ENCODE measurements around the gene POLR2A.

Gene POLR2A

DNA sequence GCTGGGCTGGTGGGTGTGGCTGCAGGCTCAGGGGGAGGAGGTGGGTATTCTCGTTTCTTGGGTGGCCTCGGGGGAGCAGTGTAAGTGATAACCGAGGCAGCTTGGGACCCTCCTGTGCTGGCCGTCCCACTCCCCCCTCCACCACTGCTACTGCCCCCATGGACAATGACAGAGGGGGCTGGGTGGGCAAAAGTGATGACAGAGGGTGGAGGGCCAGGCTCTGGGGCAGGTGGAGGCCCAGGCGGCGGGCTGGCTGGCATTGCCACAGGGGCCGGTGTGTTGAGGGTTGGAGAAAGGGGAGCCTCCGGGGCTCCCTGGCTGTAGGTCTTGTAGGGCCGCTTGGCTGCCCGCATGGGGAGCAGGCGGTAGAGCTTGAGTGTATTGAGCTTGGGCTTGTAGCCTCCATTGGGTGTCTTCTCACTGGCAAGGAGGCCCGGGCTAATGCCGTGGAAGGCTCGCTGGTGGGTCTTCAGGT lies 20.8 kb upstream of the POLR2A start:
- H3K27ac ChIP-seq: no peak overlapping the region
- TF ChIP-seq, protein P1, sequence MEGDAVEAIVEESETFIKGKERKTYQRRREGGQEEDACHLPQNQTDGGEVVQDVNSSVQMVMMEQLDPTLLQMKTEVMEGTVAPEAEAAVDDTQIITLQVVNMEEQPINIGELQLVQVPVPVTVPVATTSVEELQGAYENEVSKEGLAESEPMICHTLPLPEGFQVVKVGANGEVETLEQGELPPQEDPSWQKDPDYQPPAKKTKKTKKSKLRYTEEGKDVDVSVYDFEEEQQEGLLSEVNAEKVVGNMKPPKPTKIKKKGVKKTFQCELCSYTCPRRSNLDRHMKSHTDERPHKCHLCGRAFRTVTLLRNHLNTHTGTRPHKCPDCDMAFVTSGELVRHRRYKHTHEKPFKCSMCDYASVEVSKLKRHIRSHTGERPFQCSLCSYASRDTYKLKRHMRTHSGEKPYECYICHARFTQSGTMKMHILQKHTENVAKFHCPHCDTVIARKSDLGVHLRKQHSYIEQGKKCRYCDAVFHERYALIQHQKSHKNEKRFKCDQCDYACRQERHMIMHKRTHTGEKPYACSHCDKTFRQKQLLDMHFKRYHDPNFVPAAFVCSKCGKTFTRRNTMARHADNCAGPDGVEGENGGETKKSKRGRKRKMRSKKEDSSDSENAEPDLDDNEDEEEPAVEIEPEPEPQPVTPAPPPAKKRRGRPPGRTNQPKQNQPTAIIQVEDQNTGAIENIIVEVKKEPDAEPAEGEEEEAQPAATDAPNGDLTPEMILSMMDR (conservative IDR thresholded peaks at IDR 0.05): no peak

DNA sequence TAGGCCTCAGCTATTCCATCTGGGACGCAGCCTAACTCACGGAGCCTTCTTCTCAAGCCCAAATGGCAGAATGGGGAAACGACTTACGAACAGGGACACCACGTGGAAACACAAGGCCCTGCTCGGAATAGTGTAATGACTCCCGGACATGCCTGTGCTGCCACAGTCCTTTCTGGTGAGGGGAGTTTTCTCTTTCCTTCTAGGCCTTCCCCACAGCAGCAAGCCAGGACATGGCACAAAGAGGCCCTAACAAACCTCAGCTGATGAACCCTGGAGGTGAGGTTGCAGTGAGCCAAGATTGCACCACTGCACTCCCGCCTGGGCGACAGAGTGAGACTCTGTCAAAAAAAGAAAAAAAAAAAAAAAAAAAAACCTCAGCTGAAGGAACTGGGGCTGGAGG lies 20.1 kb upstream of the POLR2A start:
- H3K27ac ChIP-seq: no peak overlapping the region
- TF ChIP-seq, protein P1 (conservative IDR thresholded peaks at IDR 0.05): no peak

DNA sequence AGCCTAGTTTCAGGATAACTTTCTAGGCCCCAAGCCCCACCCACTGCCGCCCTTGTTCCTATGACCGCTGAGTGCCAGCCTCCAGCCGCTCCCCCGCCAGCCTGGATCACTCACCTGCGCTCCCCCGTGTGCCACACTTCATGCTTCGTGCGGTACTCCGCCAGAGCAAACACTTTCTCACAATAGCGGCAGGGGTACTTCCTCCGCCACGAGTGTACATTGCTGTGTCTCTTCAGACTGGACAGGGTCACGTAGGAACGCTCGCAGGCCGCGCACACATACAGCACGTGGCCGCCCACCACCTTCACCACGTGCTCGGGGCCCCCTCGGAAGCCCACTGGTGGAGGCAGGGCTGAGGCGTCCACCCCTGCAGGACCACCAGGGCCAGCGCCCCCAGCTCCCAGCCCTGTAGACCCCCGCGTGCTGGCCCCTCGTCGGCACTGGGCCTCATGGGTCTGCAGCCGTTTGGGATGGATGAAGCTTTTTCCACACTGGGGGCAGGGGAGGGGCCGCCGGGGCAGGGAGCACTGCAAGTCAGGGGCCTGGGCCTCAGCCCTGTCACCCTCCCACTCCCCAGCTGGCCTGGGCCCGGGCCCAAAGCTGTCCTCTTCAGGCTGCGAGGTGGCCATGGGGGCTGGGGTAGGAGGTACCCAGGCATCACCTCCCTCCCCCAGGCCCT lies 18.4 kb upstream of the POLR2A start:
- H3K27ac ChIP-seq: no peak overlapping the region
- TF ChIP-seq, protein P1 (conservative IDR thresholded peaks at IDR 0.05): no peak

DNA sequence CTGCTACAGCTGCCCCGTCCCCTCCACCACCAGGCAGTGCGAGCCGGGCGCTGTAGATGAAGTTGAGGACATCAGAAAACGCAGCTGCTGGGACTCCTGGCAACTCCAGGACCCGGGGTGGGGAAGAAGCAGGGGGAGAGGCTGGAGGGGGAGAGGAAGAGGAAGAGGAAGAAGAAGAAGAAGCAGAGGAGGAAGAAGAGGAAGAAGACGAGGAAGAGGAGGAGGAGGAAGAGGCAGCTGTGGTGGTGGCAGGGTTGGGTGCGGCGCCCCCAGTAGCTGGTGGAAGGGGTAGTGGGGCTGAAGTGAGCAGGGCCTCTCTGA lies 17.9 kb upstream of the POLR2A start:
- TF ChIP-seq, protein P1 (conservative IDR thresholded peaks at IDR 0.05): no peak
- no peak overlapping the region for H3K27ac ChIP-seq

DNA sequence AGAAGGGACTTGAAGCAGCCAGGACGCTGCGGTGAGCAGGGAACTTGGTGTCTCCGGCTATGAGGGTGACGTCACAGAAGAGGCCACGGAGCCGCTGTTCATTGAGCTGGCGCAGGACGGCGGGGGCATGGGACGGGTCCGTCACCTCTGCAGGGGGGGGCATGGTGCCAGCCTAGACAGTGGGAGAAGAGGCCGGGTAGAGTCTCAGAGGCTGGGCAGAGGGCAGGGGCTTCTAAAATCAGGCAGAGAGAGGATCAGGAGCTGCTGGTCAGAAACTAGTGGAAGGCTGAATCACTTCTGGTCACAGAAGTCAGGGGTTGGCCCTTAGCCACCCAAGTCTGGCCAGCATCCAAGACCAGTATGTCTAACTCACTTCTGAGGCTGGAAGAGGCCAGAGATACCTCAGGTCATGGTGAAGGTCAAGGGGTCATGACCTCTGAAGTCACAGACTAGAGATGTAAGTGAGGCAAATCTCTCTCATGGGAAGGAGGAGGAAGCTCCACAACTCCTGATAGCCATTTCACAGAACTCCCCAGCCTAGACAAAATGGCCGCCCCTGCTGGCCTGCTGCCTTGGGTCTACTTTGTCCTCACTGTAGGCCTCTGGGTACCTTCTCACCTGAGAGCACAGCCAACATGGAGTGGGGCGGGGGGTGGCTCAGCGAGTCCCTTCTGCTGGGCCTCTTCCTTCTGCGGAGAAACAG lies 17.4 kb upstream of the POLR2A start:
- H3K27ac ChIP-seq: no peak overlapping the region
- TF ChIP-seq, protein P1 (conservative IDR thresholded peaks at IDR 0.05): no peak

DNA sequence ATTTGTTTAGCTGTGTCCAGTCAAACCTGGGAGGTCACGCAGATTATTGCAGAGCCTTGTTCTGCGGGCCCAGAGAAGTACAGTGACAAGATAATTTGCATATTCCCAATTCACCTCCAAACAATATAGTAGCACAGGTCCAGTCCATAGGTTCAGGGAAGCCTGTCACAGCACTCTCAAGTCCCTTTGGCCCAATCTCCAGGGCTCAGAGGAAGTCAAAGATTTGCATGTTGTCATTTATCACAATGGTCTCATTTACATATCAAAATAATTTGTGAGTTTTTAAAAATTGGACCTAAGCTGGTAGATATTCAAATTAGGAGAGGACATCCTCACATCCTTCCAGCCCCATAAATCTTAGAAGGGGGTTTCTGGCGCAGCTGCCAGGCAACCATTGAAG lies 16.7 kb upstream of the POLR2A start:
- TF ChIP-seq, protein P1 (conservative IDR thresholded peaks at IDR 0.05): no peak
- H3K27ac ChIP-seq: no peak overlapping the region

DNA sequence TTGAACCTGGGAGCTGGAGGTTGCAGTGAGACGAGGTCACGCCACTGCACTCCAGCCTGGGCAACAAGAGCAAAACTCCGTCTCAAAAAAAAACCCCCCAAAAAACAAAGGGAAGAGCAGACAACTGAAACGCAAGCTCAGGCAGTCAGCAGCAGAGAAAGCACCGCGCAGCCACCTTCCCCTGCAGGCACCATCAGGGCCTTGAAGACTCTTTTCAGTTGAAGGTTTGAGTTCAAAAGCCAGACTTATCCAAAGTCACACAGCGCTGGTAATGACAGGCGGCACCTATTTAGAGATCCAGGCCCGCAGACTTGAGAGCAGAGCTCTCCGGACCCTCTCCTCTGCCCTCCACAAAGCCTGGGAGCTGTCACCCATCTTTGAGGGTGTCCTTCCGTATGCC lies 15.9 kb upstream of the POLR2A start:
- H3K27ac ChIP-seq: no peak overlapping the region
- TF ChIP-seq, protein P1 (conservative IDR thresholded peaks at IDR 0.05): no peak
